GM23338 (cell line): ENCODE data around the gene DBH. TPM values are rescaled to one million over a fixed set of nuclear protein-coding genes. Genes with fewer than 3 reads are reported as not detected.

Experiments used
- ATAC-seq: fragments of 200-7000 bp; cut with Tn5 transposase; 3 replicates; pipeline ENCODE4 v1.9.1; 2020
- DNase-seq: peaks from one replicate; pipeline ENCODE4 v3.0.0-alpha.2; 2015; ENCODE audit warnings: low spot score
- H2AFZ ChIP-seq: fragments of 200-600 bp; sonication (generic); 2 replicates; pipeline ENCODE4 v1.8.0; 2016; ENCODE audit warnings: antibody characterized with exemption, mild to moderate bottlenecking, moderate library complexity
- H3F3A ChIP-seq: fragments of 200-600 bp; sonication (generic); replicated peaks from 2 replicates; pipeline ENCODE4 v1.8.0; 2017; ENCODE audit warnings: antibody characterized with exemption, mixed run types, low read depth
- H3K27ac ChIP-seq: fragments of 200-600 bp; sonication (generic); 2 replicates; pipeline ENCODE4 v1.6.1; 2016; ENCODE audit warnings: low read depth
- H3K27me3 ChIP-seq: fragments of 200-600 bp; sonication (generic); 2 replicates; pipeline ENCODE4 v1.8.0; 2016; ENCODE audit warnings: mild to moderate bottlenecking, mixed run types, moderate library complexity; ENCODE audit not compliant: insufficient read depth
- H3K36me3 ChIP-seq: fragments of 200-600 bp; sonication (generic); 2 replicates; pipeline ENCODE4 v1.8.0; 2016; ENCODE audit warnings: mild to moderate bottlenecking; ENCODE audit not compliant: insufficient read depth
- H3K4me1 ChIP-seq: fragments of 200-600 bp; sonication (generic); 2 replicates; pipeline ENCODE4 v1.8.0; 2016; ENCODE audit warnings: mild to moderate bottlenecking, moderate library complexity; ENCODE audit not compliant: insufficient read depth
- H3K4me2 ChIP-seq: fragments of 200-600 bp; sonication (generic); 2 replicates; pipeline ENCODE4 v1.7.1; 2017; ENCODE audit warnings: mixed run types
- H3K4me3 ChIP-seq: fragments of 200-600 bp; sonication (generic); 2 replicates; pipeline ENCODE4 v1.6.1; 2016; ENCODE audit warnings: mixed run types
- H3K79me2 ChIP-seq: fragments of 200-600 bp; sonication (generic); replicated peaks from 2 replicates; pipeline ENCODE4 v1.8.0; 2017; ENCODE audit warnings: mild to moderate bottlenecking; ENCODE audit not compliant: insufficient read depth
- H3K9me2 ChIP-seq: fragments of 200-600 bp; sonication (generic); 2 replicates; pipeline ENCODE4 v1.8.0; 2017; ENCODE audit not compliant: insufficient read depth
- H4K20me1 ChIP-seq: fragments of 200-600 bp; sonication (generic); replicated peaks from 2 replicates; pipeline ENCODE4 v1.8.0; 2017; ENCODE audit warnings: mild to moderate bottlenecking; ENCODE audit not compliant: insufficient read depth
- H3K27ac Mint-ChIP-seq: 2 replicates; pipeline ENCODE4 v1.8.0; 2020; ENCODE audit warnings: inconsistent platforms, mild to moderate bottlenecking, moderate library complexity, mixed read lengths
- H3K27me3 Mint-ChIP-seq: 3 replicates; pipeline ENCODE4 v1.8.0; 2022; ENCODE audit warnings: low read depth, mild to moderate bottlenecking, moderate library complexity, mixed read lengths, inconsistent platforms; ENCODE audit not compliant: insufficient read depth, poor library complexity
- H3K36me3 Mint-ChIP-seq: 3 replicates; pipeline ENCODE4 v1.8.0; 2021; ENCODE audit warnings: low read depth, mild to moderate bottlenecking, inconsistent platforms, moderate library complexity, mixed read lengths
- H3K4me1 Mint-ChIP-seq: 3 replicates; pipeline ENCODE4 v1.8.0; 2020; ENCODE audit warnings: mild to moderate bottlenecking, inconsistent platforms, mixed read lengths
- H3K4me3 Mint-ChIP-seq: 3 replicates; pipeline ENCODE4 v1.8.0; 2021; ENCODE audit warnings: moderate library complexity, mild to moderate bottlenecking, inconsistent platforms, mixed read lengths
- H3K9me3 Mint-ChIP-seq: 3 replicates; pipeline ENCODE4 v1.8.0; 2020; ENCODE audit warnings: moderate library complexity, mild to moderate bottlenecking, inconsistent platforms, mixed read lengths
- CREB1 ChIP-seq: fragments of 250-450 bp; sonication (Bioruptor Pico); IDR thresholded peaks from 2 replicates; pipeline ENCODE4 v1.5.0; 2020; ENCODE audit warnings: low read depth, mild to moderate bottlenecking, moderate library complexity
- CTCF ChIP-seq, 2 experiments: fragments of 200-600 bp in 1 of 2; sonication (generic) in 1 of 2; conservative IDR thresholded peaks; 2 replicates each; pipeline versions ENCODE4 v1.5.1 to v1.6.1; 2016 to 2017; ENCODE audit warnings: antibody characterized with exemption in 2 of 2, low read depth in 2 of 2, mild to moderate bottlenecking in 2 of 2, moderate library complexity in 1 of 2
- ETS1 ChIP-seq: IDR thresholded peaks from 2 replicates; pipeline ENCODE4 v1.6.1; 2016; ENCODE audit warnings: antibody characterized with exemption
- EZH2 ChIP-seq: fragments of 200-600 bp; sonication (generic); IDR thresholded peaks from one replicate; pipeline ENCODE4 v1.8.0; 2017; ENCODE audit warnings: antibody characterized with exemption, mild to moderate bottlenecking, low read depth; ENCODE audit not compliant: unreplicated experiment
- EZH2phosphoT487 ChIP-seq: fragments of 200-600 bp; sonication (generic); IDR thresholded peaks from one replicate; pipeline ENCODE4 v1.8.1; 2018; ENCODE audit warnings: antibody characterized with exemption; ENCODE audit not compliant: unreplicated experiment
- JUNB ChIP-seq: IDR thresholded peaks from one replicate; pipeline ENCODE4 v1.6.1; 2016; ENCODE audit warnings: antibody characterized with exemption; ENCODE audit not compliant: unreplicated experiment
- NANOG ChIP-seq: IDR thresholded peaks from 2 replicates; pipeline ENCODE4 v1.6.1; 2016; ENCODE audit warnings: antibody characterized with exemption, borderline replicate concordance
- POLR2AphosphoS5 ChIP-seq: IDR thresholded peaks from 2 replicates; pipeline ENCODE4 v1.6.1; 2016; ENCODE audit warnings: antibody characterized with exemption, low read depth
- REST ChIP-seq: IDR thresholded peaks from one replicate; pipeline ENCODE4 v1.6.1; 2018; ENCODE audit warnings: antibody characterized with exemption; ENCODE audit not compliant: unreplicated experiment
- STAT1 ChIP-seq: IDR thresholded peaks from one replicate; pipeline ENCODE4 v1.6.1; 2016; ENCODE audit warnings: antibody characterized with exemption; ENCODE audit not compliant: unreplicated experiment
- ZNF331 ChIP-seq: fragments of 250-450 bp; sonication (Bioruptor Pico); IDR thresholded peaks from 2 replicates; pipeline ENCODE4 v1.5.0; 2020; ENCODE audit warnings: low read depth, mild to moderate bottlenecking, moderate library complexity
- ZNF462 ChIP-seq: fragments of 250-450 bp; sonication (Bioruptor Pico); IDR thresholded peaks from 2 replicates; pipeline ENCODE4 v1.5.0; 2020; ENCODE audit warnings: mild to moderate bottlenecking, moderate library complexity
- polyA plus RNA-seq: library from polyadenylated mRNA; unstranded; fragments of >200 nt; fragmentation: Nextera tagmentation; extraction: Ambion mirVana; gene quantifications from 2 replicates; pipeline ENCODE4 v1.2.1, GENCODE V29; 2016
- total RNA-seq: library from RNA; depleted of rRNA; stranded (reverse); fragments of >200 nt; shearing (Covaris generic); gene quantifications from 2 replicates; pipeline ENCODE4 v1.2.3, GENCODE V29; 2014

The DBH gene
- total and polyA plus RNA-seq, 2 experiments from 2014 or later = 0.08 to 0.24 TPM

GRCh38 chr9:133670466-133670865 is 34.3 kb downstream of the DBH start (continued):
- TF ChIP-seq ETS1 (no peak), EZH2phosphoT487 (no peak), EZH2 (no peak), CREB1 (CRISPR knock-in tag) (no peak)

GRCh38 chr9:133671371-133671770 is 35.2 kb downstream of the DBH start:
- Histone ChIP-seq H3K4me1 (no peaks in the 10 kb centered on the region), H3K79me2 (no peaks in the 10 kb centered on the region), H3K4me3 (no peak overlapping the region), H3K27me3 (no peaks in the 10 kb centered on the region), H3K9me2 (no peaks in the 10 kb centered on the region; the same call in 1 of the 2 replicates), H3K4me2 (no peak overlapping the region), H4K20me1 (no peaks in the 10 kb centered on the region), H3F3A (no peaks in the 10 kb centered on the region), H3K27ac (no peak overlapping the region), H2AFZ (no peak overlapping the region), H3K36me3 (no peaks in the 10 kb centered on the region)
- Mint-ChIP-seq H3K4me1 (peaks cover 7% of the 10 kb centered on the region), H3K27me3 (peaks cover 3% of the 10 kb centered on the region), H3K9me3 (no peaks in the 10 kb centered on the region), H3K27ac (no peak overlapping the region), H3K4me3 (no peak overlapping the region), H3K36me3 (peaks cover 3% of the 10 kb centered on the region; the same call in 1 of the 3 replicates)
- no peak for DNase-seq
- ATAC-seq = no peak
- TF ChIP-seq ZNF462 (CRISPR knock-in tag) = no peak
- TF ChIP-seq CTCF (conservative IDR thresholded peaks at IDR 0.05; ENCODE audit: low read depth in 2 of 2) = no peak
- TF ChIP-seq POLR2AphosphoS5 = no peak
- no peak for TF ChIP-seq JUNB
- TF ChIP-seq ZNF331 (CRISPR knock-in tag) = no peak
- TF ChIP-seq ETS1 = no peak
- TF ChIP-seq STAT1 = no peak
- no peak for TF ChIP-seq NANOG
- no peak for TF ChIP-seq REST
- no peak for TF ChIP-seq EZH2
